ENCODE data around the gene SYCE3.
"Not testable (repeated sequence)": the region's sequence is repeated elsewhere in the genome, so short reads cannot be mapped to it uniquely, and the experiment has no call there.

The SYCE3 gene

DNA sequence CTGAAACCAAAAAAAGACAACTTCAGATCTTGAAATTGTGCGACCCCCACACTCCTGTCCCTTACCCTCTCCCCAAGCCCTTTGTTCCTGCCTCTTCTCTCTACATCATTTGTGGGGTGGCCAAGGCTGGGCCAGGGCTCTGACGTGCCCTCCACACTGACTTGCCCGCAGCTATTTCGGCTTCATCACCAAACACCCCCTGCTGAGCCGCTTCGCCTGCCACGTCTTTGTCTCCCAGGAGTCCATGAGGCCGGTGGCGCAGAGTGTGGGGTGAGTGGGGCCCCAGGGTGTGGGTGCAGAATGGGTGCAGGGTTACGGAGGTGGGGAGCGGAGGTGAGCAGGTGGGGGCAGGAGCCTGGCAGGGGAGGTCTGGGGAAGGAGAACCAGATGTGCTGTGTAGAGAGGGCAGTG is 47.3 kb upstream of the SYCE3 start:
- no peak overlapping the region for H3K4me3 ChIP-seq (ENCODE audit: low read depth, low read length)
- H3K79me1 ChIP-seq (ENCODE audit: low read length): no peaks in the 10 kb centered on the region
- no peak overlapping the region for H2BK120ac ChIP-seq (ENCODE audit: insufficient read depth, low read length, poor library complexity)
- H3K36me3 ChIP-seq (ENCODE audit: control insufficient read depth in 1 of 2, insufficient read depth in 2 of 2, low read length in 2 of 2): no peaks in the 10 kb centered on the region
- peaks cover 0 to 4% of the 10 kb centered on the region in 2 experiments for H3K4me1 ChIP-seq (ENCODE audit: control insufficient read depth in 1 of 2, insufficient read depth in 2 of 2, low read length in 2 of 2)
- WGBS (ENCODE audit: extremely low coverage, insufficient coverage, insufficient read length): no CpG with 5 or more reads among the region's 11 CpGs
- no peak overlapping the region for H3K27ac ChIP-seq (ENCODE audit: low read depth, low read length)
- H4K91ac ChIP-seq (ENCODE audit: low read depth, low read length): no peak overlapping the region
- no peak overlapping the region for H2AK5ac ChIP-seq (ENCODE audit: low read length)
- H2BK5ac ChIP-seq (ENCODE audit: low read depth, low read length, poor library complexity): no peak overlapping the region
- H4K8ac ChIP-seq (ENCODE audit: low read depth, low read length): no peak overlapping the region
- H3K23ac ChIP-seq (ENCODE audit: low read length): no peak overlapping the region
- no peak overlapping the region for H3K18ac ChIP-seq (ENCODE audit: low read length)
- H3K9ac ChIP-seq (ENCODE audit: low read length): no peak overlapping the region
- no peak overlapping the region for H2AFZ ChIP-seq (ENCODE audit: insufficient read depth, low read length, poor library complexity)
- no peak overlapping the region for H3K4me2 ChIP-seq (ENCODE audit: low read length)
- H3K79me2 ChIP-seq (ENCODE audit: control insufficient read depth, insufficient read depth, low read length, poor library complexity): no peaks in the 10 kb centered on the region
- H3K27me3 ChIP-seq (ENCODE audit: insufficient read depth, low read length): no peaks in the 10 kb centered on the region
- no peak overlapping the region for H3K14ac ChIP-seq (ENCODE audit: low read length)
- no peak for DNase-seq
- no peak overlapping the region for H2BK12ac ChIP-seq (ENCODE audit: low read length)
- no peak overlapping the region for H3K4ac ChIP-seq (ENCODE audit: low read depth, low read length)
- H3K9me3 ChIP-seq (ENCODE audit: insufficient read depth, low read depth, low read length): peaks cover under 1% of the 10 kb centered on the region
- H4K12ac ChIP-seq (ENCODE audit: low read depth, low read length): no peak overlapping the region

DNA sequence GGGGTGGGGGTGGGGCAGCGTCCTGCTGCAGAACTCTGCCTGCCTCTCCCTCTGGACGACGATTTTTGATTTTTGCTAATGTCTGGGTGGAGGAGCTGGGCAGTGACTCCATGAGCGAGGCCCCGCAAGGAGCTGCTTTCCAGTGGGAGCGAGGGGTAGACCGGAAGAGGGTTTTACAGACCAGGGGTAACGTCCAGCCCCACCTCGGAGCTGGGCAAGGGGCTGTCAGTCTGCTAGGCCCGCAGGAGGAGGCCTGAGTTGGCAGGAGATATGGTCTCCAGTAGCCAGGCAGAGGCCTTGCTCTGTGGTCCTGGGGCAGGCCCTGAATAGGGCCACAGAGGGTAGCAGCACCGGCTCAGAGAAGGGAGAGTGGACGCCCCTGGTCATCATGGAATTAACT is 46.9 kb upstream of the SYCE3 start:
- no peaks in the 10 kb centered on the region for H3K36me3 ChIP-seq (ENCODE audit: control insufficient read depth in 1 of 2, insufficient read depth in 2 of 2, low read length in 2 of 2)
- peaks cover 1% of the 10 kb centered on the region for H3K9me3 ChIP-seq (ENCODE audit: insufficient read depth, low read depth, low read length)
- H3K27ac ChIP-seq (ENCODE audit: low read depth, low read length): no peak overlapping the region
- no peak overlapping the region for H2AK5ac ChIP-seq (ENCODE audit: low read length)
- no peaks in the 10 kb centered on the region for H3K79me1 ChIP-seq (ENCODE audit: low read length)
- DNase-seq: no peak
- H3K14ac ChIP-seq (ENCODE audit: low read length): no peak overlapping the region
- H2BK5ac ChIP-seq (ENCODE audit: low read depth, low read length, poor library complexity): no peak overlapping the region
- no peak overlapping the region for H2BK12ac ChIP-seq (ENCODE audit: low read length)
- no peak overlapping the region for H3K4ac ChIP-seq (ENCODE audit: low read depth, low read length)
- no peak overlapping the region for H3K18ac ChIP-seq (ENCODE audit: low read length)
- no peak overlapping the region for H4K91ac ChIP-seq (ENCODE audit: low read depth, low read length)
- H4K8ac ChIP-seq (ENCODE audit: low read depth, low read length): no peak overlapping the region
- H2AFZ ChIP-seq (ENCODE audit: insufficient read depth, low read length, poor library complexity): no peak overlapping the region
- no peak overlapping the region for H4K12ac ChIP-seq (ENCODE audit: low read depth, low read length)
- no peak overlapping the region for H3K4me2 ChIP-seq (ENCODE audit: low read length)
- no peak overlapping the region for H3K4me3 ChIP-seq (ENCODE audit: low read depth, low read length)
- H2BK120ac ChIP-seq (ENCODE audit: insufficient read depth, low read length, poor library complexity): no peak overlapping the region
- H3K23ac ChIP-seq (ENCODE audit: low read length): no peak overlapping the region
- no CpG with 5 or more reads among the region's 12 CpGs for WGBS (ENCODE audit: extremely low coverage, insufficient coverage, insufficient read length)
- no peaks in the 10 kb centered on the region for H3K27me3 ChIP-seq (ENCODE audit: insufficient read depth, low read length)
- H3K4me1 ChIP-seq (ENCODE audit: control insufficient read depth in 1 of 2, insufficient read depth in 2 of 2, low read length in 2 of 2): peaks cover 0 to 4% of the 10 kb centered on the region in 2 experiments
- no peaks in the 10 kb centered on the region for H3K79me2 ChIP-seq (ENCODE audit: control insufficient read depth, insufficient read depth, low read length, poor library complexity)
- H3K9ac ChIP-seq (ENCODE audit: low read length): no peak overlapping the region

DNA sequence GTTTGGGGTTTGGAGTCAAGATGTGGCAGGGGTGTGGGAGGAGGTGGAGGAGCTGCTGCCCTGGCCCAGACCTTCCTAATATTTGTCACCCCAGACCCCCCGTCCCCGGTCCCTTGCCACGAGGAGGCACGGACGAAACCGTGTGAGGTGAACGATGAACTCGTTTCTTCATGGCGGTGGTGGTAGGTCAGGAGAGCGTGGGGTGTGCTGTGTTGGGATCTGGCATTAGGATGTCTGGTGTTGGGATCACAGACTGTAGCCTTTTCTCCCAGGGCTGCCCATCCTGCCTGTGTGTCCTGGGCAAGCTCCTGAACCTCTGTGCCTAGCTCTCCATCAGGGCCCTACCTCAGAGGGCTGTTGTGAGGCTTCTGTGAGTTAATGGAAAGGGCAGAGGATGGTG is 46.3 kb upstream of the SYCE3 start:
- no peak overlapping the region for H4K91ac ChIP-seq (ENCODE audit: low read depth, low read length)
- H3K27me3 ChIP-seq (ENCODE audit: insufficient read depth, low read length): no peaks in the 10 kb centered on the region
- H3K4me2 ChIP-seq (ENCODE audit: low read length): no peak overlapping the region
- DNase-seq: no peak
- no peak overlapping the region for H4K8ac ChIP-seq (ENCODE audit: low read depth, low read length)
- H2AK5ac ChIP-seq (ENCODE audit: low read length): no peak overlapping the region
- no peaks in the 10 kb centered on the region for H3K79me1 ChIP-seq (ENCODE audit: low read length)
- no peak overlapping the region for H3K9ac ChIP-seq (ENCODE audit: low read length)
- H3K4me1 ChIP-seq (ENCODE audit: control insufficient read depth in 1 of 2, insufficient read depth in 2 of 2, low read length in 2 of 2): peaks cover 0 to 4% of the 10 kb centered on the region in 2 experiments
- no peak overlapping the region for H3K23ac ChIP-seq (ENCODE audit: low read length)
- H3K9me3 ChIP-seq (ENCODE audit: insufficient read depth, low read depth, low read length): peaks cover 1% of the 10 kb centered on the region
- WGBS (ENCODE audit: extremely low coverage, insufficient coverage, insufficient read length): no CpG with 5 or more reads among the region's 10 CpGs
- no peaks in the 10 kb centered on the region for H3K36me3 ChIP-seq (ENCODE audit: control insufficient read depth in 1 of 2, insufficient read depth in 2 of 2, low read length in 2 of 2)
- no peak overlapping the region for H2AFZ ChIP-seq (ENCODE audit: insufficient read depth, low read length, poor library complexity)
- no peak overlapping the region for H3K18ac ChIP-seq (ENCODE audit: low read length)
- no peak overlapping the region for H2BK5ac ChIP-seq (ENCODE audit: low read depth, low read length, poor library complexity)
- H3K14ac ChIP-seq (ENCODE audit: low read length): no peak overlapping the region
- no peak overlapping the region for H3K4ac ChIP-seq (ENCODE audit: low read depth, low read length)
- H3K79me2 ChIP-seq (ENCODE audit: control insufficient read depth, insufficient read depth, low read length, poor library complexity): no peaks in the 10 kb centered on the region
- H4K12ac ChIP-seq (ENCODE audit: low read depth, low read length): no peak overlapping the region
- H3K27ac ChIP-seq (ENCODE audit: low read depth, low read length): no peak overlapping the region
- H2BK12ac ChIP-seq (ENCODE audit: low read length): no peak overlapping the region
- no peak overlapping the region for H2BK120ac ChIP-seq (ENCODE audit: insufficient read depth, low read length, poor library complexity)
- H3K4me3 ChIP-seq (ENCODE audit: low read depth, low read length): no peak overlapping the region

DNA sequence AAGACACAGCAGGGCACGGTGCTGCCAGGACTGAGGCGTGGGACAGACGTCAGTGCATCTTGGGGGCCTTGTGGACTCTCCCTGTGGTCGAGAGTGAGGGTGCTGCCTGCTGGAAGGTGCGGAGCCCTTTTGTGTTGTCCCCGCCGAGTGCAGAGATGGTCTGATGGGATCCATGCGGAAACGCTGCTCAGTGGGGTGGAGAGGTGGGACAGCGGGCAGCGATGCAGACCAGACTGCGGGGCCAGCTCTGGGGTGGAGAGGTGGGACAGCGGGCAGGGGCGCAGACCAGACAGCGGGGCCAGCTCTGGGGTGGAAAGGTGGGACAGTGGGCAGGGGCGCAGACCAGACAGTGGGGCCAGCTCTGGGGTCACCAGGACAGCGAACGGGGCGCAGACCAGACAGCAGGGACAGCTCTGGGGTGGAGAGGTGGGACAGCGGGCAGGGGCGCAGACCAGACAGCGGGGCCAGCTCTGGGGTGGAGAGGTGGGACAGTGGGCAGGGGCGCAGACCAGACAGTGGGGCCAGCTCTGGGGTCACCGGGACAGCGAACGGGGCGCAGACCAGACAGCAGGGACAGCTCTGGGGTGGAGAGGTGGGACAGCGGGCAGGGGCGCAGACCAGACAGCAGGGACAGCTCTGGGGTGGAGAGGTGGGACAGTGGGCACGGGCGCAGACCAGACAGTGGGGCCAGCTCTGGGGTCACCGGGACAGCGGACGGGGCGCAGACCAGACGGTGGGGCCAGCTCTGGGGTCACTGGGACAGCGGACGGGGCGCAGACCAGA is 45.5 kb upstream of the SYCE3 start:
- WGBS (ENCODE audit: extremely low coverage, insufficient coverage, insufficient read length): no CpG with 5 or more reads among the region's 39 CpGs

More for the DNA sequence above, 45.5 kb upstream of the SYCE3 start:
- not testable (repeated sequence) for H3K9me3 ChIP-seq (ENCODE audit: insufficient read depth, low read depth, low read length); H4K8ac ChIP-seq (ENCODE audit: low read depth, low read length); H2AFZ ChIP-seq (ENCODE audit: insufficient read depth, low read length, poor library complexity); H2BK120ac ChIP-seq (ENCODE audit: insufficient read depth, low read length, poor library complexity); H3K18ac ChIP-seq (ENCODE audit: low read length); H3K4me3 ChIP-seq (ENCODE audit: low read depth, low read length); H3K9ac ChIP-seq (ENCODE audit: low read length); H3K4me1 ChIP-seq (ENCODE audit: control insufficient read depth in 1 of 2, insufficient read depth in 2 of 2, low read length in 2 of 2); H4K91ac ChIP-seq (ENCODE audit: low read depth, low read length); H2AK5ac ChIP-seq (ENCODE audit: low read length); H3K79me1 ChIP-seq (ENCODE audit: low read length); H3K14ac ChIP-seq (ENCODE audit: low read length); H3K23ac ChIP-seq (ENCODE audit: low read length); H3K27ac ChIP-seq (ENCODE audit: low read depth, low read length); H2BK12ac ChIP-seq (ENCODE audit: low read length); H3K79me2 ChIP-seq (ENCODE audit: control insufficient read depth, insufficient read depth, low read length, poor library complexity); H3K4me2 ChIP-seq (ENCODE audit: low read length); DNase-seq; H3K27me3 ChIP-seq (ENCODE audit: insufficient read depth, low read length); H3K4ac ChIP-seq (ENCODE audit: low read depth, low read length); H4K12ac ChIP-seq (ENCODE audit: low read depth, low read length); H2BK5ac ChIP-seq (ENCODE audit: low read depth, low read length, poor library complexity); H3K36me3 ChIP-seq (ENCODE audit: control insufficient read depth in 1 of 2, insufficient read depth in 2 of 2, low read length in 2 of 2)

All from trophoblast cell (in vitro differentiated cells and primary cell).